HepG2 (cell line): ENCODE results near the gene VEGFA. TPM values are rescaled to one million over a fixed set of nuclear protein-coding genes. Genes with fewer than 3 reads are reported as not detected.
A peak's percentile ranks its signal among the peaks of the same experiment; 100 is the strongest.

Experiments
- HES4 ChIP-seq: sonication (generic); formaldehyde crosslinking; IDR thresholded peaks from 2 replicates; pipeline ENCODE4 v1.9.0; 2021; ENCODE audit warnings: mild to moderate bottlenecking, missing genetic modification reagents, borderline replicate concordance
- HMGA1 ChIP-seq: sonication (generic); formaldehyde crosslinking; conservative IDR thresholded peaks from 2 replicates; pipeline ENCODE4 v1.4.0; 2020; ENCODE audit warnings: missing genetic modification reagents
- MAFK ChIP-seq, 2 experiments: IDR thresholded peaks in 1 of 2; conservative IDR thresholded peaks in 1 of 2; 2 replicates each; pipeline ENCODE4 v1.6.1; 2011; ENCODE audit warnings: improper control_type of control experiment in 2 of 2, low read length in 2 of 2
- MXD4 ChIP-seq: IDR thresholded peaks from 2 replicates; pipeline ENCODE4 v1.6.1; 2016; ENCODE audit warnings: mild to moderate bottlenecking, missing biosample characterization, missing genetic modification reagents
- NR2F2 ChIP-seq: IDR thresholded peaks from 2 replicates; pipeline ENCODE4 v1.6.1; 2012; ENCODE audit warnings: low read depth, inconsistent platforms, borderline replicate concordance
- PHF5A ChIP-seq: IDR thresholded peaks from one replicate; pipeline ENCODE4 v1.6.1; 2018; ENCODE audit warnings: low read depth, missing genetic modification reagents; ENCODE audit not compliant: unreplicated experiment
- PHF8 ChIP-seq: sonication (generic); formaldehyde crosslinking; IDR thresholded peaks from 2 replicates; pipeline ENCODE4 v1.5.0; 2020; ENCODE audit warnings: missing genetic modification reagents
- TCF12 ChIP-seq, 2 experiments: fragments of 450-650 bp in 1 of 2; sonication (generic) in 1 of 2; formaldehyde crosslinking in 1 of 2; IDR thresholded peaks; 2 replicates each; pipeline versions ENCODE4 v1.6.1 to v1.8.0; 2017 to 2022; ENCODE audit warnings: antibody characterized with exemption in 1 of 2, mild to moderate bottlenecking in 1 of 2, missing genetic modification reagents in 1 of 2, moderate library complexity in 1 of 2
- ZNF207 ChIP-seq: fragments of 450-650 bp; IDR thresholded peaks from 2 replicates; pipeline ENCODE4 v1.6.1; 2016; ENCODE audit warnings: antibody characterized with exemption, borderline replicate concordance
- ZNF569 ChIP-seq: sonication (generic); formaldehyde crosslinking; IDR thresholded peaks from 2 replicates; pipeline ENCODE4 v1.5.0; 2020; ENCODE audit warnings: mild to moderate bottlenecking, missing genetic modification reagents, moderate library complexity, borderline replicate concordance
- polyA plus RNA-seq, 8 experiments: library from polyadenylated mRNA; depleted of rRNA in 3 of 8; stranded (reverse) in 7 of 8; unstranded in 1 of 8; fragments of >200 nt; fragmentation: Illumina TruSeq in 4 of 8; extraction: Trizol in 4 of 8; gene quantifications; 2 replicates each; pipeline versions ENCODE4 v1.2.1 to v1.2.3, GENCODE V29; 2011 to 2016; ENCODE audit warnings: low read depth in 4 of 8, missing spikeins in 1 of 8, mixed read lengths in 1 of 8; ENCODE audit not compliant: insufficient read depth in 1 of 8
- total RNA-seq, 5 experiments: library from RNA; depleted of rRNA; stranded (reverse); fragments of >200 nt; fragmentation: Illumina TruSeq; extraction: Trizol; gene quantifications; 2 replicates each; pipeline ENCODE4 v1.2.3, GENCODE V29; 2016; ENCODE audit warnings: low read depth in 1 of 5
- TF ChIP-seq, protein P1 (sequence below): sonication (generic); formaldehyde crosslinking; IDR thresholded peaks from 2 replicates; pipeline ENCODE4 v1.4.0; 2020; ENCODE audit warnings: missing genetic modification reagents, mild to moderate bottlenecking, borderline replicate concordance
- TF ChIP-seq, protein P2 (sequence below): IDR thresholded peaks from 2 replicates; pipeline ENCODE4 v1.6.1; 2016; ENCODE audit warnings: missing compliant biosample characterization, missing genetic modification reagents, borderline replicate concordance
- TF ChIP-seq, protein P3 (sequence below): sonication (generic); formaldehyde crosslinking; IDR thresholded peaks from 2 replicates; pipeline ENCODE4 v1.9.0; 2021; ENCODE audit warnings: mild to moderate bottlenecking, missing genetic modification reagents
- TF ChIP-seq, protein P4 (sequence below): sonication (generic); formaldehyde crosslinking; IDR thresholded peaks from 2 replicates; pipeline ENCODE4 v1.4.0; 2020; ENCODE audit warnings: mild to moderate bottlenecking, missing genetic modification reagents
- TF ChIP-seq, protein P5 (sequence below): sonication (generic); formaldehyde crosslinking; IDR thresholded peaks from 2 replicates; pipeline ENCODE4 v1.4.0; 2020; ENCODE audit warnings: missing genetic modification reagents

The VEGFA gene
- total and polyA plus RNA-seq, 2 of the 13 experiments (the other 11 are each of a cell fraction or from before 2014, with no cell fraction given) = 68.1 to 629 TPM

DNA sequence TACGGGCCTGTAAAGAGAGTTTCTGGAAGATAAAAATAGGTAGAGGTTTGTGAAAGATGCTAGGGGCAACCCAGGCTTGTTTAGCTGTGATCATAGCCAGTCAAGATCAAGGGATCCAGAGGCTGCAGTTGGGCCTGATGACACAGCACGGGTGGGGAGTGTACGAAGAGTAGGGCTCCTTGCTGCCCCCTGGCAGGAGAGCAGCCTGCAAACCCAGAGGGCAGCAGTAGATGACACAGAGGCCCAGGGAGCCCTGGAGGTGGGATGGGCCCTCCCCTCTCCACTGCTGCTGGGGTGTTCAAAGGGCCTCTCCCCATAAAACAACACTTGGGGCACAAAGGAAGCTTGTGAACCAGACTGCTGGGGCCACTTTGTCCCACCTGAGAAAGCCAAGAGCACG lies 47.2 kb downstream of the VEGFA start (continued):
- TF ChIP-seq, protein P1, sequence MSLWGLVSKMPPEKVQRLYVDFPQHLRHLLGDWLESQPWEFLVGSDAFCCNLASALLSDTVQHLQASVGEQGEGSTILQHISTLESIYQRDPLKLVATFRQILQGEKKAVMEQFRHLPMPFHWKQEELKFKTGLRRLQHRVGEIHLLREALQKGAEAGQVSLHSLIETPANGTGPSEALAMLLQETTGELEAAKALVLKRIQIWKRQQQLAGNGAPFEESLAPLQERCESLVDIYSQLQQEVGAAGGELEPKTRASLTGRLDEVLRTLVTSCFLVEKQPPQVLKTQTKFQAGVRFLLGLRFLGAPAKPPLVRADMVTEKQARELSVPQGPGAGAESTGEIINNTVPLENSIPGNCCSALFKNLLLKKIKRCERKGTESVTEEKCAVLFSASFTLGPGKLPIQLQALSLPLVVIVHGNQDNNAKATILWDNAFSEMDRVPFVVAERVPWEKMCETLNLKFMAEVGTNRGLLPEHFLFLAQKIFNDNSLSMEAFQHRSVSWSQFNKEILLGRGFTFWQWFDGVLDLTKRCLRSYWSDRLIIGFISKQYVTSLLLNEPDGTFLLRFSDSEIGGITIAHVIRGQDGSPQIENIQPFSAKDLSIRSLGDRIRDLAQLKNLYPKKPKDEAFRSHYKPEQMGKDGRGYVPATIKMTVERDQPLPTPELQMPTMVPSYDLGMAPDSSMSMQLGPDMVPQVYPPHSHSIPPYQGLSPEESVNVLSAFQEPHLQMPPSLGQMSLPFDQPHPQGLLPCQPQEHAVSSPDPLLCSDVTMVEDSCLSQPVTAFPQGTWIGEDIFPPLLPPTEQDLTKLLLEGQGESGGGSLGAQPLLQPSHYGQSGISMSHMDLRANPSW (CRISPR knock-in tag) = no peak
- TF ChIP-seq ZNF569 (CRISPR knock-in tag) (no peak), HMGA1 (no peak), PHF5A (CRISPR knock-in tag) (no peak), TCF12 (IDR thresholded peaks at IDR 0.05) (no peak), TCF12 (CRISPR knock-in tag; IDR thresholded peaks at IDR 0.05) (no peak), MXD4 (CRISPR knock-in tag) (no peak), MAFK (conservative IDR thresholded peaks at IDR 0.05 in 1 of 2, IDR thresholded peaks at IDR 0.05 in 1 of 2; ENCODE audit: low read length in 2 of 2) (peak; percentile 27 to 44; a peak in 2 of 4 replicates), PHF8 (CRISPR knock-in tag) (no peak), NR2F2 (no peak), ZNF207 (no peak), HES4 (CRISPR knock-in tag) (no peak)
- TF ChIP-seq, protein P2, sequence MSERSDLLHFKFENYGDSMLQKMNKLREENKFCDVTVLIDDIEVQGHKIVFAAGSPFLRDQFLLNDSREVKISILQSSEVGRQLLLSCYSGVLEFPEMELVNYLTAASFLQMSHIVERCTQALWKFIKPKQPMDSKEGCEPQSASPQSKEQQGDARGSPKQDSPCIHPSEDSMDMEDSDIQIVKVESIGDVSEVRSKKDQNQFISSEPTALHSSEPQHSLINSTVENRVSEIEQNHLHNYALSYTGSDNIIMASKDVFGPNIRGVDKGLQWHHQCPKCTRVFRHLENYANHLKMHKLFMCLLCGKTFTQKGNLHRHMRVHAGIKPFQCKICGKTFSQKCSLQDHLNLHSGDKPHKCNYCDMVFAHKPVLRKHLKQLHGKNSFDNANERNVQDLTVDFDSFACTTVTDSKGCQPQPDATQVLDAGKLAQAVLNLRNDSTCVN (CRISPR knock-in tag) = no peak
- TF ChIP-seq, protein P3, sequence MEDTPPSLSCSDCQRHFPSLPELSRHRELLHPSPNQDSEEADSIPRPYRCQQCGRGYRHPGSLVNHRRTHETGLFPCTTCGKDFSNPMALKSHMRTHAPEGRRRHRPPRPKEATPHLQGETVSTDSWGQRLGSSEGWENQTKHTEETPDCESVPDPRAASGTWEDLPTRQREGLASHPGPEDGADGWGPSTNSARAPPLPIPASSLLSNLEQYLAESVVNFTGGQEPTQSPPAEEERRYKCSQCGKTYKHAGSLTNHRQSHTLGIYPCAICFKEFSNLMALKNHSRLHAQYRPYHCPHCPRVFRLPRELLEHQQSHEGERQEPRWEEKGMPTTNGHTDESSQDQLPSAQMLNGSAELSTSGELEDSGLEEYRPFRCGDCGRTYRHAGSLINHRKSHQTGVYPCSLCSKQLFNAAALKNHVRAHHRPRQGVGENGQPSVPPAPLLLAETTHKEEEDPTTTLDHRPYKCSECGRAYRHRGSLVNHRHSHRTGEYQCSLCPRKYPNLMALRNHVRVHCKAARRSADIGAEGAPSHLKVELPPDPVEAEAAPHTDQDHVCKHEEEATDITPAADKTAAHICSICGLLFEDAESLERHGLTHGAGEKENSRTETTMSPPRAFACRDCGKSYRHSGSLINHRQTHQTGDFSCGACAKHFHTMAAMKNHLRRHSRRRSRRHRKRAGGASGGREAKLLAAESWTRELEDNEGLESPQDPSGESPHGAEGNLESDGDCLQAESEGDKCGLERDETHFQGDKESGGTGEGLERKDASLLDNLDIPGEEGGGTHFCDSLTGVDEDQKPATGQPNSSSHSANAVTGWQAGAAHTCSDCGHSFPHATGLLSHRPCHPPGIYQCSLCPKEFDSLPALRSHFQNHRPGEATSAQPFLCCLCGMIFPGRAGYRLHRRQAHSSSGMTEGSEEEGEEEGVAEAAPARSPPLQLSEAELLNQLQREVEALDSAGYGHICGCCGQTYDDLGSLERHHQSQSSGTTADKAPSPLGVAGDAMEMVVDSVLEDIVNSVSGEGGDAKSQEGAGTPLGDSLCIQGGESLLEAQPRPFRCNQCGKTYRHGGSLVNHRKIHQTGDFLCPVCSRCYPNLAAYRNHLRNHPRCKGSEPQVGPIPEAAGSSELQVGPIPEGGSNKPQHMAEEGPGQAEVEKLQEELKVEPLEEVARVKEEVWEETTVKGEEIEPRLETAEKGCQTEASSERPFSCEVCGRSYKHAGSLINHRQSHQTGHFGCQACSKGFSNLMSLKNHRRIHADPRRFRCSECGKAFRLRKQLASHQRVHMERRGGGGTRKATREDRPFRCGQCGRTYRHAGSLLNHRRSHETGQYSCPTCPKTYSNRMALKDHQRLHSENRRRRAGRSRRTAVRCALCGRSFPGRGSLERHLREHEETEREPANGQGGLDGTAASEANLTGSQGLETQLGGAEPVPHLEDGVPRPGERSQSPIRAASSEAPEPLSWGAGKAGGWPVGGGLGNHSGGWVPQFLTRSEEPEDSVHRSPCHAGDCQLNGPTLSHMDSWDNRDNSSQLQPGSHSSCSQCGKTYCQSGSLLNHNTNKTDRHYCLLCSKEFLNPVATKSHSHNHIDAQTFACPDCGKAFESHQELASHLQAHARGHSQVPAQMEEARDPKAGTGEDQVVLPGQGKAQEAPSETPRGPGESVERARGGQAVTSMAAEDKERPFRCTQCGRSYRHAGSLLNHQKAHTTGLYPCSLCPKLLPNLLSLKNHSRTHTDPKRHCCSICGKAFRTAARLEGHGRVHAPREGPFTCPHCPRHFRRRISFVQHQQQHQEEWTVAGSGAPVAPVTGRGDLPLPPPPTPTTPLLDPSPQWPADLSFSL (CRISPR knock-in tag) = no peak
- TF ChIP-seq, protein P4, sequence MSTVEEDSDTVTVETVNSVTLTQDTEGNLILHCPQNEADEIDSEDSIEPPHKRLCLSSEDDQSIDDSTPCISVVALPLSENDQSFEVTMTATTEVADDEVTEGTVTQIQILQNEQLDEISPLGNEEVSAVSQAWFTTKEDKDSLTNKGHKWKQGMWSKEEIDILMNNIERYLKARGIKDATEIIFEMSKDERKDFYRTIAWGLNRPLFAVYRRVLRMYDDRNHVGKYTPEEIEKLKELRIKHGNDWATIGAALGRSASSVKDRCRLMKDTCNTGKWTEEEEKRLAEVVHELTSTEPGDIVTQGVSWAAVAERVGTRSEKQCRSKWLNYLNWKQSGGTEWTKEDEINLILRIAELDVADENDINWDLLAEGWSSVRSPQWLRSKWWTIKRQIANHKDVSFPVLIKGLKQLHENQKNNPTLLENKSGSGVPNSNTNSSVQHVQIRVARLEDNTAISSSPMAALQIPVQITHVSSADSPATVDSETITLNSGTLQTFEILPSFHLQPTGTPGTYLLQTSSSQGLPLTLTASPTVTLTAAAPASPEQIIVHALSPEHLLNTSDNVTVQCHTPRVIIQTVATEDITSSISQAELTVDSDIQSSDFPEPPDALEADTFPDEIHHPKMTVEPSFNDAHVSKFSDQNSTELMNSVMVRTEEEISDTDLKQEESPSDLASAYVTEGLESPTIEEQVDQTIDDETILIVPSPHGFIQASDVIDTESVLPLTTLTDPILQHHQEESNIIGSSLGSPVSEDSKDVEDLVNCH = no peak
- TF ChIP-seq, protein P5, sequence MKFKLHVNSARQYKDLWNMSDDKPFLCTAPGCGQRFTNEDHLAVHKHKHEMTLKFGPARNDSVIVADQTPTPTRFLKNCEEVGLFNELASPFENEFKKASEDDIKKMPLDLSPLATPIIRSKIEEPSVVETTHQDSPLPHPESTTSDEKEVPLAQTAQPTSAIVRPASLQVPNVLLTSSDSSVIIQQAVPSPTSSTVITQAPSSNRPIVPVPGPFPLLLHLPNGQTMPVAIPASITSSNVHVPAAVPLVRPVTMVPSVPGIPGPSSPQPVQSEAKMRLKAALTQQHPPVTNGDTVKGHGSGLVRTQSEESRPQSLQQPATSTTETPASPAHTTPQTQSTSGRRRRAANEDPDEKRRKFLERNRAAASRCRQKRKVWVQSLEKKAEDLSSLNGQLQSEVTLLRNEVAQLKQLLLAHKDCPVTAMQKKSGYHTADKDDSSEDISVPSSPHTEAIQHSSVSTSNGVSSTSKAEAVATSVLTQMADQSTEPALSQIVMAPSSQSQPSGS (CRISPR knock-in tag) = no peak
